ENCODE measurements around the gene KCNJ6.

Gene KCNJ6

DNA sequence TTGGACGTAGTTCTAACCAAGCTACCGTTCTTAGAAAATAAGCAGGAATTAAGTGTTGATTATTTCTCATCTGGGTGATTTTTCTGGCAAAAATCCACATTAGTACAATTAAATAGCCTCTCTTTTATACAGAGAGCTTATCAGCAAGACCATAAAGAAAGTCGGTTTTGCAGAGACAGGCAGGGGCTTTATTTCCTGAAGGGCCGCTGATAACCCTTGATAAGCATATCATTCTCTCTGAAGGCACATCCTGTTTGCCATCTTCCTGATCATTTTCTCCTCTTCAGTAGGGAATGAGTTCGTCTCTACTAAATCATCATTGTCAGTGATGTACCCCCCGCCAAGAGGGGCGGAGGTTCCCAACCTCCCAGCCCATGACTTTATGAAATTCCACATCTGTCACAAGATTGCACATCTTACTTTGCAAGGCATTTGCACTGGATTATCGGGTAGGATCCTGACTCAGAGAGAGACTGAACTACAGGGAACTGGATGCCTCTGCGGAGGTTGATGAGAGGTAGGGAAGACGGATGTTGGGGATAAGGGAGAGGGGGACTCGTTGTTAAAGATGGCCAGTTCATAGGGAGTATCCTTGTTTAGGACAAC, 115.7 kb downstream of the KCNJ6 start:
- no peak overlapping the region for H3K9ac ChIP-seq (ENCODE audit: low read length)
- no peaks in the 10 kb centered on the region for H3K27me3 ChIP-seq (ENCODE audit: low read length)
- H4K20me1 ChIP-seq (ENCODE audit: low read depth, low read length): no peaks in the 10 kb centered on the region
- no peaks in the 10 kb centered on the region; the same call in 1 of the 2 replicates for H3K9me3 ChIP-seq (ENCODE audit: insufficient read depth, low read length)
- H3K9me2 ChIP-seq (replicated peaks; ENCODE audit: insufficient read depth, low read length): no peaks in the 10 kb centered on the region
- H3K4me3 ChIP-seq (ENCODE audit: insufficient read depth, low read length, poor library complexity, severe bottlenecking): no peak overlapping the region
- TF ChIP-seq EZH2phosphoT487 (conservative IDR thresholded peaks at IDR 0.05; ENCODE audit: low read length): no peak
- TF ChIP-seq, protein P1, sequence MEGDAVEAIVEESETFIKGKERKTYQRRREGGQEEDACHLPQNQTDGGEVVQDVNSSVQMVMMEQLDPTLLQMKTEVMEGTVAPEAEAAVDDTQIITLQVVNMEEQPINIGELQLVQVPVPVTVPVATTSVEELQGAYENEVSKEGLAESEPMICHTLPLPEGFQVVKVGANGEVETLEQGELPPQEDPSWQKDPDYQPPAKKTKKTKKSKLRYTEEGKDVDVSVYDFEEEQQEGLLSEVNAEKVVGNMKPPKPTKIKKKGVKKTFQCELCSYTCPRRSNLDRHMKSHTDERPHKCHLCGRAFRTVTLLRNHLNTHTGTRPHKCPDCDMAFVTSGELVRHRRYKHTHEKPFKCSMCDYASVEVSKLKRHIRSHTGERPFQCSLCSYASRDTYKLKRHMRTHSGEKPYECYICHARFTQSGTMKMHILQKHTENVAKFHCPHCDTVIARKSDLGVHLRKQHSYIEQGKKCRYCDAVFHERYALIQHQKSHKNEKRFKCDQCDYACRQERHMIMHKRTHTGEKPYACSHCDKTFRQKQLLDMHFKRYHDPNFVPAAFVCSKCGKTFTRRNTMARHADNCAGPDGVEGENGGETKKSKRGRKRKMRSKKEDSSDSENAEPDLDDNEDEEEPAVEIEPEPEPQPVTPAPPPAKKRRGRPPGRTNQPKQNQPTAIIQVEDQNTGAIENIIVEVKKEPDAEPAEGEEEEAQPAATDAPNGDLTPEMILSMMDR (IDR thresholded peaks at IDR 0.05; ENCODE audit: insufficient read depth, low read length, poor library complexity, severe bottlenecking): no peak
- H3K4me2 ChIP-seq (ENCODE audit: low read depth, low read length, poor library complexity, severe bottlenecking): no peak overlapping the region
- no peak overlapping the region for H2AFZ ChIP-seq (ENCODE audit: low read depth, low read length, severe bottlenecking)
- H3K79me2 ChIP-seq (ENCODE audit: insufficient read depth, low read length): no peaks in the 10 kb centered on the region
- H3F3A ChIP-seq (ENCODE audit: insufficient read depth): no peaks in the 10 kb centered on the region
- H3K27ac ChIP-seq (ENCODE audit: low read depth, low read length): no peak overlapping the region
- H3K36me3 ChIP-seq (ENCODE audit: low read length): no peaks in the 10 kb centered on the region

DNA sequence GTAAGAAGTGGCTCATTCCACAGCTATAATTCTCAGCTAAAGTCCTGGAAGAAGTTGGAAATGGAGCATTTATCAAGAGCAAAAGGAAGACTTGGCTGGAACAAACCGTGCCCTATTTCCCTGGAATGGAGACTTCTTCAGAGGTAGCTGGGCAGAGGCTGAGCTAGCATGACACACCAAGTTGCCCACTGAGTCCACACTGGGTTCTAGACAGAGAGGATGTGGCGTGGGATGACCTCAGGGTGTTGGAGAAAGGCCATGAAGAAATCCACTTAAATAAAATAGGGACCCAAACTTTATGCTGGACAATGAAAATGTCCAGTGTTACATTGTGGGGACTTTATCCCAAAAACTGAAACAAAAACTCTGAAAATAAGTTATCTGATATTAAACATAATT, 116.2 kb downstream of the KCNJ6 start:
- H3K27me3 ChIP-seq (ENCODE audit: low read length): no peaks in the 10 kb centered on the region
- TF ChIP-seq, protein P1 (IDR thresholded peaks at IDR 0.05; ENCODE audit: insufficient read depth, low read length, poor library complexity, severe bottlenecking): no peak
- TF ChIP-seq EZH2phosphoT487 (conservative IDR thresholded peaks at IDR 0.05; ENCODE audit: low read length): no peak
- no peaks in the 10 kb centered on the region; the same call in 1 of the 2 replicates for H3K9me3 ChIP-seq (ENCODE audit: insufficient read depth, low read length)
- no peaks in the 10 kb centered on the region for H3K79me2 ChIP-seq (ENCODE audit: insufficient read depth, low read length)
- no peak overlapping the region for H3K9ac ChIP-seq (ENCODE audit: low read length)
- no peaks in the 10 kb centered on the region for H3K36me3 ChIP-seq (ENCODE audit: low read length)
- H3K4me2 ChIP-seq (ENCODE audit: low read depth, low read length, poor library complexity, severe bottlenecking): no peak overlapping the region
- H4K20me1 ChIP-seq (ENCODE audit: low read depth, low read length): no peaks in the 10 kb centered on the region
- no peak overlapping the region for H3K27ac ChIP-seq (ENCODE audit: low read depth, low read length)
- H3K4me3 ChIP-seq (ENCODE audit: insufficient read depth, low read length, poor library complexity, severe bottlenecking): no peak overlapping the region
- H3K9me2 ChIP-seq (replicated peaks; ENCODE audit: insufficient read depth, low read length): no peaks in the 10 kb centered on the region
- no peak overlapping the region for H2AFZ ChIP-seq (ENCODE audit: low read depth, low read length, severe bottlenecking)
- no peaks in the 10 kb centered on the region for H3F3A ChIP-seq (ENCODE audit: insufficient read depth)

DNA sequence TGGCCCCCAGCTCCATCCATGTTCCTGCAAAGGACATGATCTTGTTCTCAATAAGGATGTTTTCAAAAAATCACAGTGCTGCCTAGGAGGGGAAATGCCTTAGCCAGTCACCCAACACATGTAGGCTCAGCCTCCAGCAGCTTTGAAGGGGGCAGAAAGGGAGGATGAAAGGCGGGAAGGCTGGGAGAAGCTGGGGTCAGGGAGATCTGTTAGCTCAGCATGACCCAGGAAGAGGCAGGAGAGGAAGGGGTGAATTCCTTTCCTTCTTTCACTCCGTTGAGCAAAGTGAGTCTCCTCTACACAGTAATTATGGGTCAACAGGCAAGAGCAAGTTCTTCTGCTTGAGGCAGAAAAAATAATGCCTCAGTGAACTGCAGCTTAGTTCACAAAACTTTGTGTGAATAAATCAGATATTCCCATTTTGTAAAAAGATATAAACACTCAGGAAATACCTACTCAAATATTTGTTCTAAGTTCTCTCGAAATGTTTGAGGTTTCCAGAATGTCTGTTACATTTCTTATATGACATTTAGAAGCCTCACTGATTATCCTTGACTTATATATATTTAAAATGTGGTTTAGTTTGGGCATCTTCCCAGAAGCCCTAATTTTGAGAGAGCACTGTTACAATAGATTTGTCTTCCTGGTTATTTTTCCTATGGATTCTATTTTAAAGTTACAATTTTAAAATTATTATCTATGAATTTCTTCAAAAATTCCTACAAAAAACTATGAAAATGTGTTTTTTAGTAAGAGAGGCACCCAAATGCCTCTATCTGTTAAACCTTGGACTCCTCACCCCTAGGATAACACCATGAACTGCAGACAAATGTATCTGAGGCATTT, 116.8 kb downstream of the KCNJ6 start:
- H3K4me2 ChIP-seq (ENCODE audit: low read depth, low read length, poor library complexity, severe bottlenecking): no peak overlapping the region
- no peaks in the 10 kb centered on the region; the same call in 1 of the 2 replicates for H3K9me3 ChIP-seq (ENCODE audit: insufficient read depth, low read length)
- no peak overlapping the region for H3K4me3 ChIP-seq (ENCODE audit: insufficient read depth, low read length, poor library complexity, severe bottlenecking)
- no peaks in the 10 kb centered on the region for H4K20me1 ChIP-seq (ENCODE audit: low read depth, low read length)
- no peak overlapping the region for H3K9ac ChIP-seq (ENCODE audit: low read length)
- TF ChIP-seq, protein P1 (IDR thresholded peaks at IDR 0.05; ENCODE audit: insufficient read depth, low read length, poor library complexity, severe bottlenecking): no peak
- no peak for TF ChIP-seq EZH2phosphoT487 (conservative IDR thresholded peaks at IDR 0.05; ENCODE audit: low read length)
- H3K27me3 ChIP-seq (ENCODE audit: low read length): no peaks in the 10 kb centered on the region
- no peak overlapping the region for H3K27ac ChIP-seq (ENCODE audit: low read depth, low read length)
- H3K79me2 ChIP-seq (ENCODE audit: insufficient read depth, low read length): no peaks in the 10 kb centered on the region
- no peaks in the 10 kb centered on the region for H3K36me3 ChIP-seq (ENCODE audit: low read length)
- no peaks in the 10 kb centered on the region for H3K9me2 ChIP-seq (replicated peaks; ENCODE audit: insufficient read depth, low read length)
- no peaks in the 10 kb centered on the region for H3F3A ChIP-seq (ENCODE audit: insufficient read depth)
- no peak overlapping the region for H2AFZ ChIP-seq (ENCODE audit: low read depth, low read length, severe bottlenecking)

All from SU-DHL-6 (cell line).